ENCODE results near the gene SNTG2.

GRCh38 chr2:1132328-1132969 lies 181.8 kb downstream of the SNTG2 start:
- TF ChIP-seq CTCF (IDR thresholded peaks at IDR 0.05) = no peak
- TF ChIP-seq POLR2A (IDR thresholded peaks at IDR 0.05) = no peak

Data from esophagus squamous epithelium (tissue), 4 donors.